GM12878 (cell line): ENCODE results near the gene LYPD8. TPM values are rescaled to one million over a fixed set of nuclear protein-coding genes. Genes with fewer than 3 reads are reported as not detected.
A peak's percentile ranks its signal among the peaks of the same experiment; 100 is the strongest.

Experiments
- ATAC-seq: fragments of 200-7000 bp; cut with Tn5 transposase; 3 replicates; pipeline ENCODE4 v1.9.1; 2020; ENCODE audit warnings: mild to moderate bottlenecking, moderate library complexity
- BruUV-seq: library from RNA; stranded (reverse); fragments of 400-500 nt; replicated peaks from 2 replicates; lab custom pipeline; 2021; lab: Mats Ljungman, UMichigan
- CTCF ChIA-PET: fragments of 300-600 bp; sonication (Branson Sonifier 250); formaldehyde crosslinking; extraction: SDS; loops from one replicate; lab custom pipeline; 2021; ENCODE audit warnings: inconsistent platforms; lab: Yijun Ruan, JAX
- POLR2A ChIA-PET: fragments of 350-600 bp; formaldehyde crosslinking; extraction: SDS; loops from one replicate; lab custom pipeline; 2021; ENCODE audit warnings: inconsistent platforms; lab: Charles Lee
- RAD21 ChIA-PET: fragments of 300-600 bp; sonication (Branson Sonifier 250); formaldehyde crosslinking; loops from one replicate; lab custom pipeline; 2023; ENCODE audit warnings: antibody characterized with exemption; ENCODE audit not compliant: unreplicated experiment; lab: Charles Lee
- SMC1A ChIA-PET: fragments of 300-600 bp; sonication (Branson Sonifier 250); formaldehyde crosslinking; loops from one replicate; lab custom pipeline; 2023; ENCODE audit not compliant: unreplicated experiment, uncharacterized antibody; lab: Charles Lee
- DNase-seq: peaks from one replicate; pipeline ENCODE4 v3.0.0-alpha.2; 2011; ENCODE audit warnings: low read depth, low spot score
- FAIRE-seq: peaks from 3 replicates; lab custom pipeline; 2011; peaks lifted over from hg19 to GRCh38; lab: Jason Lieb, UNC
- H2AFZ ChIP-seq: 2 replicates; pipeline ENCODE4 v1.6.0; 2011; ENCODE audit warnings: low read depth, low read length, control low read depth; ENCODE audit not compliant: control insufficient read depth
- H3K27ac ChIP-seq: 2 replicates; pipeline ENCODE4 v1.5.1; 2011; ENCODE audit warnings: control low read depth; ENCODE audit not compliant: control insufficient read depth, insufficient read depth
- H3K27me3 ChIP-seq, 2 experiments: replicated peaks in 1 of 2; 2 replicates each; pipeline versions ENCODE4 v1.6.0 to v1.6.1; 2011; ENCODE audit warnings: low read length in 1 of 2; ENCODE audit not compliant: control insufficient read depth in 2 of 2, insufficient read depth in 2 of 2
- H3K36me3 ChIP-seq, 2 experiments: 2 replicates each; pipeline ENCODE4 v1.5.1; 2011; ENCODE audit warnings: low read length in 1 of 2; ENCODE audit not compliant: control insufficient read depth in 2 of 2, insufficient read depth in 2 of 2
- H3K4me1 ChIP-seq: 2 replicates; pipeline ENCODE4 v1.6.1; 2011; ENCODE audit warnings: mild to moderate bottlenecking, low read length, moderate library complexity, mixed read lengths; ENCODE audit not compliant: control insufficient read depth, insufficient read depth
- H3K4me2 ChIP-seq: 2 replicates; pipeline ENCODE4 v1.6.0; 2011; ENCODE audit warnings: control low read depth; ENCODE audit not compliant: control insufficient read depth, insufficient read depth
- H3K4me3 ChIP-seq: fragments of 200-600 bp; sonication (generic); 2 replicates; pipeline ENCODE4 v1.5.1; 2016
- H3K79me2 ChIP-seq: 2 replicates; pipeline ENCODE4 v1.6.0; 2011; ENCODE audit warnings: low read length; ENCODE audit not compliant: control insufficient read depth, insufficient read depth
- H3K9ac ChIP-seq: 2 replicates; pipeline ENCODE4 v1.8.0; 2011; ENCODE audit warnings: low read length, control low read depth, mixed read lengths; ENCODE audit not compliant: control insufficient read depth, insufficient read depth
- H3K9me3 ChIP-seq: replicated peaks from 3 replicates; pipeline ENCODE4 v1.5.1; 2011; ENCODE audit warnings: mild to moderate bottlenecking, low read length; ENCODE audit not compliant: control insufficient read depth, insufficient read depth
- H4K20me1 ChIP-seq: 2 replicates; pipeline ENCODE4 v1.6.0; 2011; ENCODE audit not compliant: control insufficient read depth, insufficient read depth
- ASH2L ChIP-seq: fragments of 300-600, 200-600 bp; sonication (generic); IDR thresholded peaks from 2 replicates; pipeline ENCODE4 v1.6.1; 2017; ENCODE audit warnings: low read depth, mild to moderate bottlenecking, borderline replicate concordance
- CHD4 ChIP-seq: fragments of 200-600 bp; sonication (generic); IDR thresholded peaks from 2 replicates; pipeline ENCODE4 v1.6.1; 2016; ENCODE audit warnings: mild to moderate bottlenecking
- ETV6 ChIP-seq, 2 experiments: fragments of 450-650 bp in 1 of 2; IDR thresholded peaks in 1 of 2; conservative IDR thresholded peaks in 1 of 2; 2 replicates each; pipeline ENCODE4 v1.6.1; 2014; ENCODE audit warnings: antibody characterized with exemption in 1 of 2, borderline replicate concordance in 1 of 2, low read depth in 1 of 2, mild to moderate bottlenecking in 1 of 2, moderate library complexity in 1 of 2
- MYC ChIP-seq: IDR thresholded peaks from 2 replicates; pipeline ENCODE4 v1.6.1; 2011; ENCODE audit warnings: mild to moderate bottlenecking, low read length, moderate library complexity, inconsistent platforms; ENCODE audit not compliant: insufficient read depth, insufficient replicate concordance, insufficient read length, severe bottlenecking
- NR2C2 ChIP-seq: IDR thresholded peaks from 2 replicates; pipeline ENCODE4 v1.6.1; 2011; ENCODE audit warnings: borderline replicate concordance, low read depth; ENCODE audit not compliant: control insufficient read depth, insufficient read length
- RUNX3 ChIP-seq: IDR thresholded peaks from 2 replicates; pipeline ENCODE4 v1.6.1; 2012; ENCODE audit warnings: low read length, inconsistent platforms
- SMAD5 ChIP-seq: IDR thresholded peaks from 2 replicates; pipeline ENCODE4 v1.6.1; 2016; ENCODE audit warnings: antibody characterized with exemption, low read depth
- WGBS: methylation state at CpG from one replicate; pipeline ENCODE4 v1.1.6; 2016; ENCODE audit warnings: low lambda C conversion rate; ENCODE audit not compliant: insufficient replicate concordance, insufficient coverage; ENCODE audit errors: missing lambda C conversion rate; 5-methylcytosine and 5-hydroxymethylcytosine counted together
- in situ Hi-C: fragments of 300-500 bp; cut with MboI; formaldehyde crosslinking; loops from 9 replicates; pipeline ENCODE4 v1.14.3; 2018; ENCODE audit warnings: mixed read lengths
- intact Hi-C: fragments of 100-400 bp; cut with micrococcal nuclease; formaldehyde crosslinking; loops from one replicate; pipeline ENCODE4 v1.14.2; 2022; ENCODE audit not compliant: unreplicated experiment
- polyA plus RNA-seq, 11 experiments: library from polyadenylated mRNA; depleted of rRNA in 4 of 11; unstranded in 6 of 11; stranded (reverse) in 5 of 11; fragments of >200 nt; fragmentation: Nextera tagmentation in 4 of 11; fragmentation: Illumina TruSeq in 1 of 11; extraction: Ambion mirVana in 4 of 11; extraction: Trizol in 1 of 11; gene quantifications; 1 replicate in 1 of 11; 2 replicates in 10 of 11; pipeline versions ENCODE4 v1.2.1 to v1.2.3, GENCODE V29; 2011 to 2016; ENCODE audit warnings: inconsistent platforms in 2 of 11, missing spikeins in 2 of 11, low read depth in 1 of 11
- total RNA-seq, 4 experiments: library from RNA; depleted of rRNA in 3 of 4; stranded (reverse); fragments of >200 nt in 3 of 4; fragmentation: Illumina TruSeq in 1 of 4; extraction: Trizol in 1 of 4; gene quantifications; 2 replicates each; pipeline versions ENCODE4 v1.2.1 to v1.2.3, GENCODE V29; 2013 to 2021

The LYPD8 gene
- total and polyA plus RNA-seq, 10 of the 15 experiments (the other 5 are each of a cell fraction or from before 2014, with no cell fraction given) = 0.13 to 0.40 (median 0.18) TPM; not detected in 7

GRCh38 chr1:248753029-248753594, 2.4 kb downstream of the LYPD8 start:
- no peak overlapping the region for H3K27ac ChIP-seq
- no TSS peak for BruUV-seq
- ChIA-PET RAD21 (no interaction called here), POLR2A (no interaction called here), SMC1A (no interaction called here), CTCF (no interaction called here)
- H3K4me2 ChIP-seq = no peak overlapping the region
- no peaks in the 10 kb centered on the region for H3K36me3 ChIP-seq
- no peaks in the 10 kb centered on the region for H4K20me1 ChIP-seq
- no peak overlapping the region for H3K9ac ChIP-seq
- no peak overlapping the region for H3K4me3 ChIP-seq
- FAIRE-seq (no peak), DNase-seq (no peak), ATAC-seq (no peak)
- TF ChIP-seq ETV6 (conservative IDR thresholded peaks at IDR 0.05 in 1 of 2, IDR thresholded peaks at IDR 0.05 in 1 of 2; ENCODE audit: borderline replicate concordance in 1 of 2, low read depth in 1 of 2) = no peak
- TF ChIP-seq CHD4 = peak; percentile 21; the same call in 1 of the 2 replicates
- TF ChIP-seq RUNX3 = no peak
- no peak for TF ChIP-seq ASH2L
- TF ChIP-seq MYC = peak; percentile 25
- peak; percentile 9 for TF ChIP-seq NR2C2
- TF ChIP-seq SMAD5 = no peak
- intact Hi-C loops = no loop called here
- 90% methylated on average over 1 of the region's 1 CpG for WGBS
- no peaks in the 10 kb centered on the region for H3K4me1 ChIP-seq
- in situ Hi-C loops = no loop called here
- no peaks in the 10 kb centered on the region for H3K9me3 ChIP-seq
- H3K79me2 ChIP-seq = no peaks in the 10 kb centered on the region
- H2AFZ ChIP-seq = no peak overlapping the region
- no peaks in the 10 kb centered on the region for H3K27me3 ChIP-seq
